ENCODE results near the gene WNT10A. TPM values are rescaled to one million over a fixed set of nuclear protein-coding genes. Genes with fewer than 3 reads are reported as not detected.
A peak's percentile ranks its signal among the peaks of the same experiment; 100 is the strongest.
"Not testable (repeated sequence)": the region's sequence is repeated elsewhere in the genome, so short reads cannot be mapped to it uniquely, and the experiment has no call there.

The WNT10A gene
- total and polyA plus RNA-seq, 12 donors = 0.01 to 0.56 (median 0.18) TPM; not detected in 8

GRCh38 chr2:218839430-218839829 lies 41.2 kb upstream of the WNT10A start:
- intact Hi-C loops (cut with DNase I) = loop anchor here in 1 of 10 donors (10.0 kb wide), 1 partner anchor 125 kb away; the partner anchor contains the start of gene TTLL4
- ATAC-seq (peak in 1 of 8 donors; percentile 42), DNase-seq (no peak)
- WGBS, 2 donors = 67 to 79% methylated on average over 4 of the region's 4 CpGs
- peaks cover 0 to 33% (median 5%) of the 10 kb centered on the region in 11 donors for H3K9me3 ChIP-seq
- no peak for TF ChIP-seq CTCF (IDR thresholded peaks at IDR 0.05)
- no peaks in the 10 kb centered on the region for H3K36me3 ChIP-seq
- peaks cover 0 to 28% (median 11%) of the 10 kb centered on the region in 7 donors for H3K27me3 ChIP-seq
- peak overlapping the region in 1 of 10 donors; percentile 27 for H3K27ac ChIP-seq
- H3K4me3 ChIP-seq = no peak overlapping the region
- H3K4me1 ChIP-seq = peaks cover 0 to 14% (median 0%) of the 10 kb centered on the region in 9 donors

- no peak overlapping the region for H3K4me3 ChIP-seq
- 83 to 86% methylated on average over 1 of the region's 1 CpG for WGBS, 2 donors
- peaks cover 0 to 34% (median 5%) of the 10 kb centered on the region in 11 donors for H3K9me3 ChIP-seq
- H3K27me3 ChIP-seq = peaks cover 0 to 26% (median 9%) of the 10 kb centered on the region in 7 donors
- intact Hi-C loops (cut with DNase I) = loop anchor here in 2 of 10 donors (10.0 kb wide), 2 partner anchors 115 to 125 kb away; partner anchors contain the start of gene TTLL4 (in 1 of the 2)
- peaks cover 0 to 14% (median 0%) of the 10 kb centered on the region in 9 donors for H3K4me1 ChIP-seq
- H3K27ac ChIP-seq = no peak overlapping the region
- H3K36me3 ChIP-seq = no peaks in the 10 kb centered on the region
- no peak for TF ChIP-seq CTCF (IDR thresholded peaks at IDR 0.05)
- ATAC-seq (no peak), DNase-seq (no peak)
These were observed 40.8 kb upstream of the WNT10A start for GRCh38 chr2:218839888-218840287.

GRCh38 chr2:218844334-218844733 lies 36.3 kb upstream of the WNT10A start:
- H3K27ac ChIP-seq, H3K4me1 ChIP-seq, DNase-seq, H3K4me3 ChIP-seq, H3K9me3 ChIP-seq, ATAC-seq, H3K36me3 ChIP-seq: not testable (repeated sequence)
- intact Hi-C loops (cut with DNase I) = loop anchor here in 1 of 10 donors (10.0 kb wide), 1 partner anchor 120 kb away; no protein-coding TSS in a partner anchor
- H3K27me3 ChIP-seq = peaks cover 0 to 32% (median 15%) of the 10 kb centered on the region in 7 donors
- WGBS, 2 donors = 80 to 91% methylated on average over 5 of the region's 5 CpGs

- H3K27me3 ChIP-seq = peaks cover 0 to 44% (median 41%) of the 10 kb centered on the region in 7 donors
- ATAC-seq, H3K27ac ChIP-seq, H3K9me3 ChIP-seq, DNase-seq, H3K4me1 ChIP-seq, H3K4me3 ChIP-seq, H3K36me3 ChIP-seq: not testable (repeated sequence)
- intact Hi-C loops (cut with DNase I) = loop anchor here in 9 of 10 donors (1.0 to 10.0 kb wide), 7 partner anchors 115 to 137 kb away; partner anchors contain the start of gene TTLL4 (in 7 of the 9)
- WGBS, 2 donors = 75 to 88% methylated on average over 12 to 18 of the region's 18 CpGs
These were observed 33.7 kb upstream of the WNT10A start for GRCh38 chr2:218846963-218847362.

- no peak for ATAC-seq
- H3K27me3 ChIP-seq = peaks cover 0 to 70% (median 66%) of the 10 kb centered on the region in 7 donors
- 62 to 67% methylated on average over 7 of the region's 7 CpGs for WGBS, 2 donors
These were observed 30.9 kb upstream of the WNT10A start for GRCh38 chr2:218849721-218850120.

More at GRCh38 chr2:218849721-218850120, 30.9 kb upstream of the WNT10A start:
- no peak overlapping the region for H3K4me3 ChIP-seq
- no peaks in the 10 kb centered on the region for H3K9me3 ChIP-seq
- intact Hi-C loops (cut with DNase I) = loop anchor here in 7 of 10 donors (5.0 to 10.0 kb wide), 6 partner anchors 117 to 392 kb away; partner anchors contain the start of gene TTLL4 (in 4 of the 7)
- TF ChIP-seq CTCF (IDR thresholded peaks at IDR 0.05) = no peak
- no peaks in the 10 kb centered on the region for H3K4me1 ChIP-seq
- no peaks in the 10 kb centered on the region for H3K36me3 ChIP-seq
- no peak for DNase-seq
- no peak overlapping the region for H3K27ac ChIP-seq
